HEK293T (cell line): ENCODE data around the gene MTARC2.

ENCODE experiments used
- BHLHE40 ChIP-seq: fragments of 450-650 bp; IDR thresholded peaks from 2 replicates; pipeline ENCODE4 v1.6.1; 2016; ENCODE audit warnings: mild to moderate bottlenecking, moderate library complexity, borderline replicate concordance
- ELF4 ChIP-seq: fragments of 450-650 bp; IDR thresholded peaks from 2 replicates; pipeline ENCODE4 v1.6.1; 2017; ENCODE audit warnings: antibody characterized with exemption
- FOXA1 ChIP-seq: fragments of 450-650 bp; IDR thresholded peaks from 2 replicates; pipeline ENCODE4 v1.6.1; 2016; ENCODE audit warnings: mild to moderate bottlenecking
- FOXK2 ChIP-seq: fragments of 450-650 bp; IDR thresholded peaks from 2 replicates; pipeline ENCODE4 v1.6.1; 2016; ENCODE audit warnings: mild to moderate bottlenecking
- FOXM1 ChIP-seq: fragments of 450-650 bp; IDR thresholded peaks from 2 replicates; pipeline ENCODE4 v1.6.1; 2017; ENCODE audit warnings: mild to moderate bottlenecking, borderline replicate concordance
- HDGF ChIP-seq: fragments of 450-650 bp; IDR thresholded peaks from 2 replicates; pipeline ENCODE4 v1.6.1; 2017; ENCODE audit warnings: antibody characterized with exemption, borderline replicate concordance
- LEF1 ChIP-seq: fragments of 450-650 bp; IDR thresholded peaks from 2 replicates; pipeline ENCODE4 v1.6.1; 2017; ENCODE audit warnings: mild to moderate bottlenecking, borderline replicate concordance
- NFRKB ChIP-seq: fragments of 450-650 bp; IDR thresholded peaks from 2 replicates; pipeline ENCODE4 v1.6.1; 2016; ENCODE audit warnings: mild to moderate bottlenecking, moderate library complexity
- SP1 ChIP-seq: fragments of 450-650 bp; IDR thresholded peaks from 2 replicates; pipeline ENCODE4 v1.6.1; 2017
- TARDBP ChIP-seq: fragments of 450-650 bp; IDR thresholded peaks from 2 replicates; pipeline ENCODE4 v1.6.1; 2016

DNA sequence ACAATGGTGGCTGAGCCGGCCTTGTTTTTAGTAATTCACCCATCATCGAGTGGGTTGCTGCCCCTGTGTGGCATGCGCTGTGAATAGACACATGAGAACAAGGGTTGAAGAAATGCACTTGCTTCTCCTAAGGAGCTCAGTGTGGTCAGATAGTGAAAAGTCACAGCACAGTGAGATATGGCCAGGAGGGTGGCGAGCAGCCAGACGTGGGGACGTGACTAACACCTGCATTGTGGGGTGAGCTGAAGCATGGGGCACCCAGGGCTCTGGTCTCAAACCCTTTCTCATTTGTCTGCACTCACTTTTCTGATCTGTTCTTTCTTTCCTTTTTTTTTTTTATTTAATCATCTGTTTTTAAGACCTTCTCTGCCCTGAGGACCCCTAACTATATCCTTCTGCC is 52.1 kb downstream of the MTARC2 start:
- TF ChIP-seq BHLHE40: no peak
- no peak for TF ChIP-seq ELF4
- TF ChIP-seq HDGF: no peak
- TF ChIP-seq SP1: no peak
- no peak for TF ChIP-seq FOXA1
- TF ChIP-seq FOXK2: no peak
- no peak for TF ChIP-seq TARDBP
- no peak for TF ChIP-seq FOXM1
- TF ChIP-seq NFRKB: no peak
- TF ChIP-seq LEF1: no peak
